ENCODE results near the gene AGMAT.

- no peak for TF ChIP-seq CTCF (IDR thresholded peaks at IDR 0.05; ENCODE audit: low read length)
- TF ChIP-seq EZH2 (IDR thresholded peaks at IDR 0.05; ENCODE audit: borderline replicate concordance, low read length), result no peak
Observed at GRCh38 chr1:15543251-15543588, 41.6 kb downstream of the AGMAT start.
